Nephron (organoid): ENCODE results near the gene ADCY9.

Source experiments
- H3K27ac Mint-ChIP-seq, 3 experiments: 2 replicates each; pipeline ENCODE4 v1.8.0; 2020; ENCODE audit warnings: mixed read lengths in 3 of 3, mild to moderate bottlenecking in 2 of 3, moderate library complexity in 1 of 3
- H3K27me3 Mint-ChIP-seq: 2 replicates; pipeline ENCODE4 v1.8.0; 2021; ENCODE audit warnings: low read depth, mild to moderate bottlenecking, moderate library complexity, mixed read lengths
- H3K36me3 Mint-ChIP-seq: 2 replicates; pipeline ENCODE4 v1.8.0; 2020; ENCODE audit warnings: low read depth, mixed read lengths
- H3K4me1 Mint-ChIP-seq: 2 replicates; pipeline ENCODE4 v1.8.0; 2020; ENCODE audit warnings: mixed read lengths
- H3K4me3 Mint-ChIP-seq, 3 experiments: 2 replicates each; pipeline ENCODE4 v1.8.0; 2020; ENCODE audit warnings: mild to moderate bottlenecking in 3 of 3, mixed read lengths in 3 of 3, moderate library complexity in 2 of 3
- H3K9me3 Mint-ChIP-seq: 2 replicates; pipeline ENCODE4 v1.8.0; 2020; ENCODE audit warnings: mixed read lengths
- TF ChIP-seq, protein P1 (sequence below), 3 experiments: fragments of 200-600 bp; sonication (generic); IDR thresholded peaks; one replicate each; pipeline ENCODE4 v1.5.0; 2021; ENCODE audit warnings: antibody characterized with exemption in 3 of 3; ENCODE audit not compliant: unreplicated experiment in 3 of 3

Gene ADCY9

DNA sequence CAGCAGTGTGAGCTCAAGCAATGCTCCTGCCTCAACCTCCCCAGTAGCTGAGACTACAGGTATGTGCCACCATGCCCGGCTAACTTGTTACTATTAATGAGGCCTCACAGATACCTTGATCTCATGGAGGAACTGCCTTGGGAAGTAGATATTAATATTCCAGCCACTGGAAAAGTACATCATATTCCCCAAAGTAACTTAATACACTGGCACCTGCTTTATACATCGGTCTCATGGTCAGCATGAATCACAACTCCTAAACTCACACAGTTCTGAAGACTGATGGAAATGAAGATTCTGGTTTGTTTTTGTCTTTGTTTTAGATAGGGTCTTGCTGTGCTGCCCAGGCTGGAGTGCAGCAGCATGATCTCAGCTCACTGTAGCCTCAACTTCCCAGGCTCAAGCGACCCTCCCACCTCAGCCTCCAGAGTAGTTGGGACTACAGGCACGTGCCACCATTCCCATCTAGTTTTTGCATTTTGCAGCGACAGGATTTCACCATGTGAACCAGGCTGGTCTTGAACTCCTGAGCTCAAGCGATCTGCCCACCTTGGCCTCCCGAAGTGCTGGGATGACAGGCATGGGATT lies 28.2 kb downstream of the ADCY9 start:
- TF ChIP-seq, protein P1, sequence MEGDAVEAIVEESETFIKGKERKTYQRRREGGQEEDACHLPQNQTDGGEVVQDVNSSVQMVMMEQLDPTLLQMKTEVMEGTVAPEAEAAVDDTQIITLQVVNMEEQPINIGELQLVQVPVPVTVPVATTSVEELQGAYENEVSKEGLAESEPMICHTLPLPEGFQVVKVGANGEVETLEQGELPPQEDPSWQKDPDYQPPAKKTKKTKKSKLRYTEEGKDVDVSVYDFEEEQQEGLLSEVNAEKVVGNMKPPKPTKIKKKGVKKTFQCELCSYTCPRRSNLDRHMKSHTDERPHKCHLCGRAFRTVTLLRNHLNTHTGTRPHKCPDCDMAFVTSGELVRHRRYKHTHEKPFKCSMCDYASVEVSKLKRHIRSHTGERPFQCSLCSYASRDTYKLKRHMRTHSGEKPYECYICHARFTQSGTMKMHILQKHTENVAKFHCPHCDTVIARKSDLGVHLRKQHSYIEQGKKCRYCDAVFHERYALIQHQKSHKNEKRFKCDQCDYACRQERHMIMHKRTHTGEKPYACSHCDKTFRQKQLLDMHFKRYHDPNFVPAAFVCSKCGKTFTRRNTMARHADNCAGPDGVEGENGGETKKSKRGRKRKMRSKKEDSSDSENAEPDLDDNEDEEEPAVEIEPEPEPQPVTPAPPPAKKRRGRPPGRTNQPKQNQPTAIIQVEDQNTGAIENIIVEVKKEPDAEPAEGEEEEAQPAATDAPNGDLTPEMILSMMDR (IDR thresholded peaks at IDR 0.05; ENCODE audit: unreplicated experiment in 3 of 3) = no peak
- Mint-ChIP-seq H3K27me3 (no peaks in the 10 kb centered on the region), H3K27ac (peak overlapping the region in 1 of 3 experiments; percentile 48), H3K9me3 (no peaks in the 10 kb centered on the region), H3K4me3 (no peak overlapping the region), H3K4me1 (peaks cover 37% of the 10 kb centered on the region), H3K36me3 (no peaks in the 10 kb centered on the region)

DNA sequence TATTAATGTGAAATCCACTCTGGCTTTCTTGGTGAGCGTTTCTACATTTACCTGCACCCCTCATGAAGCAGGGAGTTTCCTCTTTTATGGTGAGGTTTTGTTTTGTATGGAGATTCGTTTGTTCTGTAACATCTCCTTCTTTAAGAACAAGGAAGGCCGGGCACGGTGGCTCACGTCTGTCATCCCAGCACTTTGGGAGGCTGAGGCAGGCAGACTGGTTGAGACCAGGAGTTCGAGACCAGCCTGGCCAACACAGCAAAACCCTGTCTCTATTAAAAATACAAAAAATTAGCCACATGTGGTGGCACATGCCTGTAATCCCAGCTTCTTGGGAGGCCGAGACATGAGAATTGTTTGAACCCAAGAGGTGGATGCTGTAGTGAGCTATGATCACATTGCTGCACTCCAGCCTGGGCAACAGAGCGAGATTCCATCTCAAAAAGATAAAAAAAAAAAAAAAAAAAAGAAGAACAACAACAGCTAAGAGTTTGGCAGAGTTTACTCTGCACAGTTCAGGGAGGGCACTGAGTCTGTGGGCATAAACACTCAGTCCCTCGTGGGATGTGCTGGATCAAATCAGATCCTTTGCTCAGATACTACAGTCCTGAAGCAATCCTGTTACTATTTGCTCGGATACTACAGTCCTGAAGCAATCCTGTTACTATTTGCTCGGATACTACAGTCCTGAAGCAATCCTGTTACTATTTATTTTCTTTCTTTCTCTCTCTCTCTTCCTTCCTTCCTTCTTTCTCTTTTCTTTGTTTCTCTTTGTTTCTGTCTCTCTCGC lies 28.9 kb downstream of the ADCY9 start:
- Mint-ChIP-seq H3K27ac (peak overlapping the region in 1 of 3 experiments; percentile 48), H3K4me3 (no peak overlapping the region), H3K4me1 (peaks cover 36% of the 10 kb centered on the region), H3K9me3 (no peaks in the 10 kb centered on the region), H3K27me3 (peaks cover 5% of the 10 kb centered on the region), H3K36me3 (no peaks in the 10 kb centered on the region)
- TF ChIP-seq, protein P1 (IDR thresholded peaks at IDR 0.05; ENCODE audit: unreplicated experiment in 3 of 3) = no peak

DNA sequence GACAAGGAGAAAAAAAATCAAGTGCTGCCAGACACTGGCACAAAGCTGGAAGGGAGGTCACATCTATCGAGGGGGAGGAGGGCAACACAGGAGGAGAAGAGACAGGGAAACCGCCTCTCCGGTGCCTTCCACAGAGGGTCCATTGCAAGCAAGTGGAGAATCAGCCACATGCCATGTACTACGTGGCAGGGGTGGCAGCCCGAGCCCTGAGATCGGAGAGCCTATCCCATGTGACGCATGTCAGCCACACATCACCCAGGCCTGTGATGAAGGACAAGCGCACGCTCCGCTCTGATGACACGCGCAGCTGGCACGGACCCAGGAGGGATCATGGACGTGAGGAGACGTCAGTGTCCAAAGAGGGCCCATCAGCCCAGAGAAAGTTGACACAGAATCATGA lies 30.1 kb downstream of the ADCY9 start:
- H3K27ac Mint-ChIP-seq = peak overlapping the region in 1 of 3 experiments; percentile 57
- H3K27me3 Mint-ChIP-seq = peaks cover 6% of the 10 kb centered on the region
- TF ChIP-seq, protein P1 (IDR thresholded peaks at IDR 0.05; ENCODE audit: unreplicated experiment in 3 of 3) = no peak
- no peaks in the 10 kb centered on the region for H3K36me3 Mint-ChIP-seq
- peaks cover 40% of the 10 kb centered on the region for H3K4me1 Mint-ChIP-seq
- H3K9me3 Mint-ChIP-seq = no peaks in the 10 kb centered on the region
- no peak overlapping the region for H3K4me3 Mint-ChIP-seq

DNA sequence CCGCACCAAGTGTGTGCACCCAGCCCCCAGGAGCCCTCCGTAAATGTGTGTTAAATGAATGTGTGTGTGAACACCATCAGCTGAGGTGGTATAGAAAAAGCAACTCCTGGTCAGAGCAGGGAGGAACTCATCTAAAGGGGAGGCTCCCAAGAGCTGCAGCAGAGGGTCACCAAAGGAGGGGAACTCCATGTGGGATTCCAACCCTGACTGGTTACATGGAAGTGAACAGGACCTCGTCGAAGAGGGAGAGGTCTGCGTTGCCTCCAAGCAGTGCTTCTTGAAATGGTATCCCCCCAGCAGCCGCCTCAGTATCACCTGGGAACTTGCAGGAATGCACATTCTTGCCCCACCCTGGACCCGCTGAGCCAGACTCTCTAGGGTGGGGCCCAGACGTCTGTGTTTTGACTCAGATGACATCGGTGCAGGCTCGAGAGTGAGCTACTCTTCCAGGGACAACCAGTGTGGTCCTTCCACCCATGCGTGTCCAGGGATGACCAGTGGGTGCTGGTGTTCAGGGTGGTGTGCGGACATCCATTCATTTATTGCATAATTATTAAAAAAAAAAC lies 30.8 kb downstream of the ADCY9 start:
- Mint-ChIP-seq H3K27me3 (peaks cover 6% of the 10 kb centered on the region), H3K4me1 (peaks cover 43% of the 10 kb centered on the region), H3K9me3 (no peaks in the 10 kb centered on the region), H3K4me3 (no peak overlapping the region), H3K27ac (no peak overlapping the region), H3K36me3 (no peaks in the 10 kb centered on the region)
- TF ChIP-seq, protein P1 (IDR thresholded peaks at IDR 0.05; ENCODE audit: unreplicated experiment in 3 of 3) = no peak

DNA sequence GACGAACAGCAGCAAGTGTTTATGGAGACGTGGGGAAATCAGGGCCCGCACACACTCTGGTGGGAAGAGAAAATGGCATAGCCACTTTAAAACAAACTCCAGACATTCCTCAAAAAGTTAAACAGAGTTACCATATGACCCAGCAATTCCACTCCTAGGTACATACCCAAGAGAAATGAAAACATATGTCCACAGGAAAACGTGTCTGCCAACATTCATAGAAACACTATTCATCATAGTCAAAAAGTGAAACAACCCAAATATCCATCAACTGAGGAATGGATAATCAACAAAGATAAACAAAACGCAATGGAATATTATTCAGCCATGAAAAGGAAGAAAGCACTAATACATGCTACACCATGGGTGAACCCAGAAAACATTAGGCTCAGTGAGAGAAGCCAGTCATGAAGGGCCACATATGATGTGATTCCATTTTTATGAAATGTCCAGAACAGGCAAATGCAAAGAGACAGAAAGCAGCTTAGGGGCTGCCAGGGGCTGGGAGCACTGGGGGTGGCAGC lies 32.8 kb downstream of the ADCY9 start:
- Mint-ChIP-seq H3K27ac (no peak overlapping the region), H3K27me3 (peaks cover 6% of the 10 kb centered on the region), H3K4me3 (no peak overlapping the region), H3K4me1 (peaks cover 27% of the 10 kb centered on the region), H3K36me3 (no peaks in the 10 kb centered on the region), H3K9me3 (no peaks in the 10 kb centered on the region)
- TF ChIP-seq, protein P1 (IDR thresholded peaks at IDR 0.05; ENCODE audit: unreplicated experiment in 3 of 3) = no peak
